Stimulated activated CD4-positive, alpha-beta T cell treated with anti-CD3 and anti-CD28 coated beads, Interleukin-1b, Interleukin-23, amount 100 ng/mL, for 24 hours (primary cell): ENCODE data around the gene HSPA8.
"Not testable (repeated sequence)": the region's sequence is repeated elsewhere in the genome, so short reads cannot be mapped to it uniquely, and the experiment has no call there.

ENCODE experiments used
- DNase-seq, 4 experiments: peaks; one replicate each; pipeline ENCODE4 v3.0.0-alpha.2; 2020; ENCODE audit warnings: low read depth in 4 of 4, low spot score in 1 of 4

The HSPA8 gene

DNA sequence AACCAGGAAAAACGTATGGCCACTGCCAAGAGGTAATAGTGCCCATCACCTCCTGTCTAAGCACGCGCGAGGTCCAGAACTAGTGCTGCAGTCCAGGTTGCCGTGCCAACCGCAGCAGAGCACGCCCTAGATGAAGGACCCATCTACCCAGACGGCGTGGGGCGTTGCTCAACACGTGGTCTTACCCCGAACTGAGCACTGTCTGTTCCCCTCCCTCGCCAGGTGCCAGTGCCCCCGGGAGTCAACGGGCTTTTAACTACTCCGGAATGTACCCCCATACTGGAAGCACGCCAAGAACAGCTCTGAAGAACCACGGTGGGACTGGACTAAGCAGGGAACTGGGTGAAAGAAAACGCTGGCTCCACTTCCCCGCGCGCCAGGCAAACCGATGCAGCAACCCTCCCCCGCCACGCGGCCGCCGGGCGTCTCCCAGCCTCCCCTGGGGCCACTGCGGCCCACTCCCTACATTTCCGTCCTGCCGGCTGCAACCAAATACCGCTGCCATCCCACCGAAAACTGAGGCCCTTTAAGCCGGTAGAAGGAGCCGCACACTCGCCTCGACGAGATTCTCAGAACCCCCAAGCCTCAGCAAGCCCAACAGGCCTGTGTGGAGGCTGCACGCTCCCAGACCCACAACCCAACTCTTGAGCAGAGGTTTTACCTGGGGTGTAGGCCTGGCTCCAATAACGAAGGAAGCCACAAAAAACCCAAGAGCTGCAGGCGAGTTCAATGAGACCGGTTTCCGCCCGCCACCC is at the start of gene HSPA8:
TSS of gene HSPA8 (minus strand) at position 734 of the 755 bp plus-strand sequence. CDS start 812 bp downstream, outside the sequence.
- peak; percentile 44 to 69 (median 56) for DNase-seq

GRCh38 chr11:123111465-123111864 is 49.5 kb upstream of the HSPA8 start:
- DNase-seq = no peak

GRCh38 chr11:123110397-123110796 is 48.5 kb upstream of the HSPA8 start:
- DNase-seq = no peak

GRCh38 chr11:123107945-123108495 is 46.1 kb upstream of the HSPA8 start:
- DNase-seq = no peak

DNA sequence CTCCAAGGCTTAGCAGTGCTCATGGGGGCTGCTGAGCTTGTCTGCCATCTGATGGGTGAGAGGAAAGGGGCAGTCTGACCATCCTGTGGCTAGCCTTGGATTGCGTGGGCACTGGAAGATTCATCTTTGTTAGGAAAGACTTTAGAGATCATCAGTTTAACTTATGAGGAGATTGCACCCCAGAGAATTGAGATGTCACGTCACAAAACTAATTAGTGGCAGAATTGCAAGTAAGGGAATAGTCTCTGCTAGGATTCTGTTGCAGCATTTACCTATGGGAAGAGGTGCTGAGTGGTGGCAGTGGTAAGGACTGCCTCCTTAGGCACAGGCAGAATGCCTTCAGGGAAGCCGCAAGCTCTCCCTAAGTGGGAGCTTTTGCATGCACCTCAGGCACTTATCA is 42.8 kb upstream of the HSPA8 start:
- no peak for DNase-seq

GRCh38 chr11:123103326-123103980 is 41.5 kb upstream of the HSPA8 start:
- no peak for DNase-seq

- no peak for DNase-seq
These were observed 38.6 kb upstream of the HSPA8 start for GRCh38 chr11:123100379-123101085.

DNA sequence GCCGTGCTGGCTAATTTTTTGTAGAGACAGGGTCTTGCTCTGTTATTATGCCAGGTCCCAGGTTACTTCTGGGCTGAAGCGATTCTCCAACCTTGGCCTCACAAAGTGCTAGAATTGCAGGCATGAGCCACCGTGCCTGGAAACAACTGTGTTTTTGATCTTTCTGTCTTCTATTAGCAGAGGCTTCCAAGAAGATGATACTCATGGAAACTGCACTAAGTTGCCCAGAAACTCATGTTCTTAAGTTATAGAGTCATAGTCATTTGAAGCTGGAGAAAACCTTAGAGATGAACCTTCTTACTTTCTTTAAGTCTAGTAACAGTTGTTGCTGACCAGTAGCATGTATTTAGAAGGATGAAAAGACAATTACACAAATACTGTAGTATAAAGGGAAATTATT is 37.1 kb upstream of the HSPA8 start:
- no peak for DNase-seq

GRCh38 chr11:123093739-123094138 is 31.8 kb upstream of the HSPA8 start:
- no peak for DNase-seq

GRCh38 chr11:123091506-123091905 is 29.6 kb upstream of the HSPA8 start:
- no peak for DNase-seq

GRCh38 chr11:123090168-123090567 is 28.2 kb upstream of the HSPA8 start:
- not testable (repeated sequence) for DNase-seq

GRCh38 chr11:123088896-123089295 is 27.0 kb upstream of the HSPA8 start:
- DNase-seq = not testable (repeated sequence)

GRCh38 chr11:123087657-123088056 is 25.7 kb upstream of the HSPA8 start:
- DNase-seq = not testable (repeated sequence)

- no peak for DNase-seq
These were observed 24.4 kb upstream of the HSPA8 start for GRCh38 chr11:123086305-123086704.

GRCh38 chr11:123085497-123085896 is 23.6 kb upstream of the HSPA8 start:
- no peak for DNase-seq

DNA sequence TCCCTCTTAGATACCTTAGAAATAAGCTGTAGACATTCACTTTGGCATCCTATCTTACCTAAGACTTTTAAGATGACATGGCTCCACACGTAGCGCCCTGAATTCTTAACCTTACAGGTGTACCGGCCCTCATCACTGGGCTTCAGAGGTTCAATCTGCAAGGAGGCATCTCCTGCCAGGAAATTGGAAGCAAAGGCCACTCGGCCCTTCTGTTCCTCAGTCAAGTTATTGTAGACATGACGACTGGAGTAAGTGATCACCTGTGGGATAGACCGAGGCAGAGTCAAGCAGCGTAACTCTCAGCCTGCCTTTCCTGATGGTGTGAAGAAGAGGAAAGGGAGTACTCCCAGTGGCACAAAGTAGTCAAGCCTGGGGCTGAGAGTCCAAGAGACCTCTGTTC is 22.5 kb upstream of the HSPA8 start:
- no peak for DNase-seq

GRCh38 chr11:123083623-123084029 is 21.7 kb upstream of the HSPA8 start:
- DNase-seq = peak; percentile 42 to 60 (median 46)

- DNase-seq = no peak
These were observed 21.0 kb upstream of the HSPA8 start for GRCh38 chr11:123082977-123083376.

DNA sequence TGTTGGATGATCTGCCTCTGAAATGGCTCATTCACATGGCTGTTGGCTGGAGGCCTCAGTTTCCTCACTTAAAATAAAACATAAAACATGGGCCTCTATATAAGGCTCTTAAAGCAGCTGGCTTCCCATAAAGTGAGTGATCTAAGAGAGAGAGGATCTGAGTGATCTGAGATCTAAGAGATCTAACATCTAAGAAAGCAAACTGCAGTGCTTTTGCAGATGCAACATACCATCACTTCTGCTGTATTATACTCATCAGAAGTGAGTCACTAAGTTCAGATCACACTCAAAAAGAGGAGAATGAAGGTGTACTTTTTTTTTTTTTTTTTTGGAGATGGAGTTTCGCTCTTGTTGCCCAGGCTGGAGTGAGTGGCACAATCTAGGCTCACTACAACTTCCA is 18.1 kb upstream of the HSPA8 start:
- DNase-seq = no peak

DNA sequence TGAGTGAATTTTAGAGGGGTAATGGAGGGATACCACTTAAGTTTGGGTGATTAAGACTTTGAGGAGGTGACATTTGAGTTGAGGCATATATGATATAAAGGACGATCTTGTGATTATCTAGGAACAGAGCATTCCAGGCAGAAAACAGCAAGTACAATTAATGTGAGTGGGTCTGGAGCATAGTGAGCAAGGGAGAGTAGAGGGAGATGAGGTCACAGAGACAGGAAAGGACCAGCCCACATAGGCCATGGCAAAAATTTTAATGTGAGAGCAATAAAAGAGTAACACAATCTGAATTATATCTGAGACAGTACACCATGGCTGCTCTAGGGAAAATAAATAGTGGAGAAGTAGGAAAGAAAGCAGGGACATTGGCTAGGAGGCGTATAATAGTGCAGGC is 14.5 kb upstream of the HSPA8 start:
- no peak for DNase-seq

- DNase-seq = no peak
These were observed 11.6 kb upstream of the HSPA8 start for GRCh38 chr11:123073343-123074057.
